SJSA1 (cell line): Measurements from ENCODE around the gene OR7G2. TPM values are rescaled to one million over a fixed set of nuclear protein-coding genes. Genes with fewer than 3 reads are reported as not detected.

ENCODE experiments used
- DNase-seq, 2 experiments: peaks; one replicate each; pipeline ENCODE4 v3.0.0-alpha.2; 2015 to 2020; ENCODE audit warnings: low spot score in 2 of 2, low read depth in 1 of 2
- H3K27ac ChIP-seq: fragments of 250-450 bp; sonication (Bioruptor Pico); 2 replicates; pipeline ENCODE4 v1.5.1; 2020; ENCODE audit warnings: mild to moderate bottlenecking, moderate library complexity
- H3K27me3 ChIP-seq: fragments of 250-450 bp; sonication (Bioruptor Pico); replicated peaks from 2 replicates; pipeline ENCODE4 v1.5.1; 2020; ENCODE audit warnings: mild to moderate bottlenecking, moderate library complexity
- H3K36me3 ChIP-seq: fragments of 250-450 bp; sonication (Bioruptor Pico); 2 replicates; pipeline ENCODE4 v1.5.1; 2020; ENCODE audit warnings: mild to moderate bottlenecking
- H3K4me1 ChIP-seq: fragments of 250-450 bp; sonication (Bioruptor Pico); replicated peaks from 2 replicates; pipeline ENCODE4 v1.6.1; 2021; ENCODE audit warnings: mild to moderate bottlenecking
- H3K4me3 ChIP-seq: fragments of 250-450 bp; sonication (Bioruptor Pico); 2 replicates; pipeline ENCODE4 v1.5.1; 2020; ENCODE audit warnings: mild to moderate bottlenecking
- H3K9me3 ChIP-seq: fragments of 250-450 bp; sonication (Bioruptor Pico); replicated peaks from 2 replicates; pipeline ENCODE4 v1.5.1; 2020; ENCODE audit warnings: mild to moderate bottlenecking
- total RNA-seq: library from RNA; depleted of rRNA; stranded (reverse); fragments of >200 nt; shearing (Covaris generic); gene quantifications from 2 replicates; pipeline ENCODE4 v1.2.3, GENCODE V29; 2014; rRNA removed

OR7G2 gene
- not detected in 2 replicates for total RNA-seq

GRCh38 chr19:9107375-9107774 lies at the start of gene OR7G2:
Gene OR7G2, minus strand, starts transcription at chr19:9107475. Its CDS starts 4,232 bp downstream, at chr19:9103243.
- no peaks in the 10 kb centered on the region for H3K36me3 ChIP-seq
- H3K9me3 ChIP-seq = no peaks in the 10 kb centered on the region
- H3K27ac ChIP-seq = no peak within 1 kb of the TSS
- DNase-seq = no peak
- no peak within 1 kb of the TSS for H3K4me3 ChIP-seq
- H3K27me3 ChIP-seq = no peaks in the 10 kb centered on the region
- no peaks in the 10 kb centered on the region for H3K4me1 ChIP-seq

GRCh38 chr19:9156304-9156703 lies 49.0 kb upstream of the OR7G2 start:
- no peaks in the 10 kb centered on the region for H3K27me3 ChIP-seq

GRCh38 chr19:9155591-9155990 lies 48.3 kb upstream of the OR7G2 start:
- peaks cover 45% of the 10 kb centered on the region for H3K9me3 ChIP-seq
- no peak for DNase-seq
- no peak overlapping the region for H3K27ac ChIP-seq
- H3K4me1 ChIP-seq = no peaks in the 10 kb centered on the region
- peaks cover 86% of the 10 kb centered on the region for H3K36me3 ChIP-seq
- H3K27me3 ChIP-seq = no peaks in the 10 kb centered on the region
- H3K4me3 ChIP-seq = no peak overlapping the region

More at GRCh38 chr19:9156304-9156703, 49.0 kb upstream of the OR7G2 start:
- peaks cover 50% of the 10 kb centered on the region for H3K9me3 ChIP-seq
- peaks cover 89% of the 10 kb centered on the region for H3K36me3 ChIP-seq
- no peak for DNase-seq
- no peak overlapping the region for H3K4me3 ChIP-seq
- no peak overlapping the region for H3K27ac ChIP-seq
- H3K4me1 ChIP-seq = no peaks in the 10 kb centered on the region

GRCh38 chr19:9151367-9151766 lies 44.1 kb upstream of the OR7G2 start:
- H3K36me3 ChIP-seq = peaks cover 77% of the 10 kb centered on the region
- DNase-seq = no peak
- peaks cover 47% of the 10 kb centered on the region for H3K9me3 ChIP-seq
- no peaks in the 10 kb centered on the region for H3K27me3 ChIP-seq
- no peak overlapping the region for H3K27ac ChIP-seq
- no peaks in the 10 kb centered on the region for H3K4me1 ChIP-seq
- no peak overlapping the region for H3K4me3 ChIP-seq

GRCh38 chr19:9150650-9151049 lies 43.4 kb upstream of the OR7G2 start:
- H3K36me3 ChIP-seq = peaks cover 72% of the 10 kb centered on the region
- H3K9me3 ChIP-seq = peaks cover 46% of the 10 kb centered on the region

GRCh38 chr19:9149997-9150396 lies 42.7 kb upstream of the OR7G2 start:
- Histone ChIP-seq H3K27me3 (no peaks in the 10 kb centered on the region), H3K9me3 (peaks cover 51% of the 10 kb centered on the region), H3K36me3 (peaks cover 75% of the 10 kb centered on the region), H3K27ac (no peak overlapping the region), H3K4me3 (no peak overlapping the region), H3K4me1 (no peaks in the 10 kb centered on the region)
- no peak for DNase-seq

More at GRCh38 chr19:9150650-9151049, 43.4 kb upstream of the OR7G2 start:
- no peaks in the 10 kb centered on the region for H3K4me1 ChIP-seq
- DNase-seq = no peak
- H3K27me3 ChIP-seq = no peaks in the 10 kb centered on the region
- no peak overlapping the region for H3K4me3 ChIP-seq
- no peak overlapping the region for H3K27ac ChIP-seq

GRCh38 chr19:9148697-9149096 lies 41.4 kb upstream of the OR7G2 start:
- no peaks in the 10 kb centered on the region for H3K27me3 ChIP-seq
- H3K36me3 ChIP-seq = peaks cover 71% of the 10 kb centered on the region
- no peak overlapping the region for H3K27ac ChIP-seq
- no peak overlapping the region for H3K4me3 ChIP-seq
- H3K4me1 ChIP-seq = no peaks in the 10 kb centered on the region
- peaks cover 54% of the 10 kb centered on the region for H3K9me3 ChIP-seq
- DNase-seq = no peak

- peaks cover 62% of the 10 kb centered on the region for H3K36me3 ChIP-seq
- H3K4me3 ChIP-seq = no peak overlapping the region
- no peak for DNase-seq
- no peaks in the 10 kb centered on the region for H3K27me3 ChIP-seq
- no peak overlapping the region for H3K27ac ChIP-seq
- H3K4me1 ChIP-seq = no peaks in the 10 kb centered on the region
- peaks cover 41% of the 10 kb centered on the region for H3K9me3 ChIP-seq
Measured at GRCh38 chr19:9146882-9147281, 39.6 kb upstream of the OR7G2 start.

GRCh38 chr19:9144920-9145319 lies 37.6 kb upstream of the OR7G2 start:
- H3K27ac ChIP-seq = no peak overlapping the region

GRCh38 chr19:9140159-9140874 lies 33.0 kb upstream of the OR7G2 start, which contains the start of gene ZNF317:
Gene ZNF317, plus strand, starts transcription at chr19:9140397. Its CDS starts 15,620 bp downstream, at chr19:9156017.
- H3K36me3 ChIP-seq = peaks cover 29% of the 10 kb centered on the region
- peaks cover 14% of the 10 kb centered on the region for H3K9me3 ChIP-seq
- 0 out of 2 replicates have a peak, but pooled peaks cover 4% of the 10 kb centered on the region for H3K4me1 ChIP-seq
- H3K27me3 ChIP-seq = no peaks in the 10 kb centered on the region
- peak within 1 kb of the TSS; percentile 79 for H3K4me3 ChIP-seq
- H3K27ac ChIP-seq = peak within 1 kb of the TSS; percentile 68
- DNase-seq = peak; percentile 86 to 92

More at GRCh38 chr19:9144920-9145319, 37.6 kb upstream of the OR7G2 start:
- no peak for DNase-seq
- H3K9me3 ChIP-seq = peaks cover 40% of the 10 kb centered on the region
- H3K36me3 ChIP-seq = peaks cover 66% of the 10 kb centered on the region
- H3K27me3 ChIP-seq = no peaks in the 10 kb centered on the region
- 0 out of 2 replicates have a peak, but pooled peaks cover under 1% of the 10 kb centered on the region for H3K4me1 ChIP-seq
- H3K4me3 ChIP-seq = no peak overlapping the region

- Histone ChIP-seq H3K4me1 (0 out of 2 replicates have a peak, but pooled peaks cover 4% of the 10 kb centered on the region), H3K27me3 (no peaks in the 10 kb centered on the region), H3K9me3 (peaks cover 8% of the 10 kb centered on the region), H3K36me3 (peaks cover 23% of the 10 kb centered on the region), H3K4me3 (peak overlapping the region; percentile 79), H3K27ac (no peak overlapping the region)
- DNase-seq = no peak
Measured at GRCh38 chr19:9139609-9140158, 32.4 kb upstream of the OR7G2 start.

GRCh38 chr19:9132422-9132821 lies 25.1 kb upstream of the OR7G2 start:
- Histone ChIP-seq H3K27ac (no peak overlapping the region), H3K9me3 (no peaks in the 10 kb centered on the region), H3K27me3 (no peaks in the 10 kb centered on the region), H3K4me3 (no peak overlapping the region), H3K36me3 (no peaks in the 10 kb centered on the region), H3K4me1 (no peaks in the 10 kb centered on the region)
- no peak for DNase-seq

- no peaks in the 10 kb centered on the region for H3K36me3 ChIP-seq
- H3K9me3 ChIP-seq = no peaks in the 10 kb centered on the region
- no peak overlapping the region for H3K27ac ChIP-seq
- no peaks in the 10 kb centered on the region for H3K4me1 ChIP-seq
- no peak for DNase-seq
- H3K27me3 ChIP-seq = no peaks in the 10 kb centered on the region
- H3K4me3 ChIP-seq = no peak overlapping the region
Measured at GRCh38 chr19:9130965-9131364, 23.7 kb upstream of the OR7G2 start.

GRCh38 chr19:9128171-9128570 lies 20.9 kb upstream of the OR7G2 start:
- no peak overlapping the region for H3K27ac ChIP-seq
- no peak for DNase-seq
- H3K27me3 ChIP-seq = no peaks in the 10 kb centered on the region
- H3K9me3 ChIP-seq = no peaks in the 10 kb centered on the region
- H3K36me3 ChIP-seq = no peaks in the 10 kb centered on the region
- no peak overlapping the region for H3K4me3 ChIP-seq
- H3K4me1 ChIP-seq = no peaks in the 10 kb centered on the region
